ENCODE measurements around the gene MYOT.

GRCh38 chr5:137914758-137915157, 47.1 kb downstream of the MYOT start:
- no peak for TF ChIP-seq CTCF (IDR thresholded peaks at IDR 0.05)
- TF ChIP-seq EP300 (IDR thresholded peaks at IDR 0.05) = no peak

All from tibial nerve (tissue), 4 donors.